ENCODE measurements around the gene IP6K3.
A peak's percentile ranks its signal among the peaks of the same experiment; 100 is the strongest.

IP6K3 gene

GRCh38 chr6:33719326-33719987 lies 27.2 kb downstream of the IP6K3 start:
- Histone ChIP-seq H3K27me3 (no peaks in the 10 kb centered on the region), H3K4me3 (no peak overlapping the region), H3K4me1 (peaks cover 0 to 23% (median 14%) of the 10 kb centered on the region in 4 donors), H3K36me3 (no peaks in the 10 kb centered on the region), H3K9me3 (no peaks in the 10 kb centered on the region), H3K27ac (no peak overlapping the region)
- no peak for DNase-seq
- intact Hi-C loops (cut with DNase I; ENCODE audit: low total_unique reads): loop anchor here (10.0 kb wide), 1 partner anchor 45 kb away; no protein-coding TSS in a partner anchor
- no peak for TF ChIP-seq CTCF (IDR thresholded peaks at IDR 0.05)

- DNase-seq: no peak
- H3K9me3 ChIP-seq: no peaks in the 10 kb centered on the region
- H3K27ac ChIP-seq: peak overlapping the region; percentile 69 to 79
- intact Hi-C loops (cut with DNase I; ENCODE audit: low total_unique reads): loop anchor here (10.0 kb wide), 1 partner anchor 46 kb away; no protein-coding TSS in a partner anchor
- no peaks in the 10 kb centered on the region for H3K36me3 ChIP-seq
- peaks cover 0 to 23% (median 14%) of the 10 kb centered on the region in 4 donors for H3K4me1 ChIP-seq
- H3K27me3 ChIP-seq: no peaks in the 10 kb centered on the region
- H3K4me3 ChIP-seq: no peak overlapping the region
- TF ChIP-seq CTCF (IDR thresholded peaks at IDR 0.05): no peak
Measured at GRCh38 chr6:33718713-33719112, 28.0 kb downstream of the IP6K3 start.

- H3K9me3 ChIP-seq: no peaks in the 10 kb centered on the region
- peak in 1 of 2 donors; percentile 77 for DNase-seq
- H3K27ac ChIP-seq: peak overlapping the region; percentile 69 to 79
- peak overlapping the region; percentile 10 to 15 for H3K4me3 ChIP-seq
- H3K36me3 ChIP-seq: no peaks in the 10 kb centered on the region
- no peaks in the 10 kb centered on the region for H3K27me3 ChIP-seq
- peaks cover 0 to 23% (median 14%) of the 10 kb centered on the region in 4 donors for H3K4me1 ChIP-seq
- intact Hi-C loops (cut with DNase I; ENCODE audit: low total_unique reads): loop anchor here (10.0 kb wide), 1 partner anchor 47 kb away; no protein-coding TSS in a partner anchor
- no peak for TF ChIP-seq CTCF (IDR thresholded peaks at IDR 0.05)
Measured at GRCh38 chr6:33717934-33718455, 28.7 kb downstream of the IP6K3 start.

GRCh38 chr6:33716890-33717632 lies 29.6 kb downstream of the IP6K3 start:
- Histone ChIP-seq H3K4me1 (peaks cover 0 to 23% (median 14%) of the 10 kb centered on the region in 4 donors), H3K4me3 (no peak overlapping the region), H3K9me3 (no peaks in the 10 kb centered on the region), H3K36me3 (no peaks in the 10 kb centered on the region), H3K27ac (peak overlapping the region; percentile 69 to 79), H3K27me3 (no peaks in the 10 kb centered on the region)
- intact Hi-C loops (cut with DNase I; ENCODE audit: low total_unique reads): loop anchor here (10.0 kb wide), 1 partner anchor 48 kb away; no protein-coding TSS in a partner anchor
- no peak for DNase-seq
- no peak for TF ChIP-seq CTCF (IDR thresholded peaks at IDR 0.05)

GRCh38 chr6:33716379-33716778 lies 30.3 kb downstream of the IP6K3 start:
- peak overlapping the region in 1 of 2 donors; percentile 79 for H3K27ac ChIP-seq
- intact Hi-C loops (cut with DNase I; ENCODE audit: low total_unique reads): loop anchor here (10.0 kb wide), 1 partner anchor 48 kb away; no protein-coding TSS in a partner anchor
- no peak for TF ChIP-seq CTCF (IDR thresholded peaks at IDR 0.05)
- peaks cover 0 to 23% (median 14%) of the 10 kb centered on the region in 4 donors for H3K4me1 ChIP-seq
- no peak overlapping the region for H3K4me3 ChIP-seq
- H3K9me3 ChIP-seq: no peaks in the 10 kb centered on the region
- no peaks in the 10 kb centered on the region for H3K27me3 ChIP-seq
- H3K36me3 ChIP-seq: no peaks in the 10 kb centered on the region
- no peak for DNase-seq

Measured in tibial artery (tissue), 4 donors.